Inflammatory macrophage treated with lipopolysaccharide for 1 hour (primary cell): ENCODE measurements around the gene PFAS.
"Not testable (repeated sequence)": the region's sequence is repeated elsewhere in the genome, so short reads cannot be mapped to it uniquely, and the experiment has no call there.

Experiments used
- DNase-seq, 2 donors: peaks; one replicate each; pipeline ENCODE4 v3.0.0-alpha.2; 2020 to 2022

The PFAS gene, protein sequence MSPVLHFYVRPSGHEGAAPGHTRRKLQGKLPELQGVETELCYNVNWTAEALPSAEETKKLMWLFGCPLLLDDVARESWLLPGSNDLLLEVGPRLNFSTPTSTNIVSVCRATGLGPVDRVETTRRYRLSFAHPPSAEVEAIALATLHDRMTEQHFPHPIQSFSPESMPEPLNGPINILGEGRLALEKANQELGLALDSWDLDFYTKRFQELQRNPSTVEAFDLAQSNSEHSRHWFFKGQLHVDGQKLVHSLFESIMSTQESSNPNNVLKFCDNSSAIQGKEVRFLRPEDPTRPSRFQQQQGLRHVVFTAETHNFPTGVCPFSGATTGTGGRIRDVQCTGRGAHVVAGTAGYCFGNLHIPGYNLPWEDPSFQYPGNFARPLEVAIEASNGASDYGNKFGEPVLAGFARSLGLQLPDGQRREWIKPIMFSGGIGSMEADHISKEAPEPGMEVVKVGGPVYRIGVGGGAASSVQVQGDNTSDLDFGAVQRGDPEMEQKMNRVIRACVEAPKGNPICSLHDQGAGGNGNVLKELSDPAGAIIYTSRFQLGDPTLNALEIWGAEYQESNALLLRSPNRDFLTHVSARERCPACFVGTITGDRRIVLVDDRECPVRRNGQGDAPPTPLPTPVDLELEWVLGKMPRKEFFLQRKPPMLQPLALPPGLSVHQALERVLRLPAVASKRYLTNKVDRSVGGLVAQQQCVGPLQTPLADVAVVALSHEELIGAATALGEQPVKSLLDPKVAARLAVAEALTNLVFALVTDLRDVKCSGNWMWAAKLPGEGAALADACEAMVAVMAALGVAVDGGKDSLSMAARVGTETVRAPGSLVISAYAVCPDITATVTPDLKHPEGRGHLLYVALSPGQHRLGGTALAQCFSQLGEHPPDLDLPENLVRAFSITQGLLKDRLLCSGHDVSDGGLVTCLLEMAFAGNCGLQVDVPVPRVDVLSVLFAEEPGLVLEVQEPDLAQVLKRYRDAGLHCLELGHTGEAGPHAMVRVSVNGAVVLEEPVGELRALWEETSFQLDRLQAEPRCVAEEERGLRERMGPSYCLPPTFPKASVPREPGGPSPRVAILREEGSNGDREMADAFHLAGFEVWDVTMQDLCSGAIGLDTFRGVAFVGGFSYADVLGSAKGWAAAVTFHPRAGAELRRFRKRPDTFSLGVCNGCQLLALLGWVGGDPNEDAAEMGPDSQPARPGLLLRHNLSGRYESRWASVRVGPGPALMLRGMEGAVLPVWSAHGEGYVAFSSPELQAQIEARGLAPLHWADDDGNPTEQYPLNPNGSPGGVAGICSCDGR (N-terminal part only)

DNA sequence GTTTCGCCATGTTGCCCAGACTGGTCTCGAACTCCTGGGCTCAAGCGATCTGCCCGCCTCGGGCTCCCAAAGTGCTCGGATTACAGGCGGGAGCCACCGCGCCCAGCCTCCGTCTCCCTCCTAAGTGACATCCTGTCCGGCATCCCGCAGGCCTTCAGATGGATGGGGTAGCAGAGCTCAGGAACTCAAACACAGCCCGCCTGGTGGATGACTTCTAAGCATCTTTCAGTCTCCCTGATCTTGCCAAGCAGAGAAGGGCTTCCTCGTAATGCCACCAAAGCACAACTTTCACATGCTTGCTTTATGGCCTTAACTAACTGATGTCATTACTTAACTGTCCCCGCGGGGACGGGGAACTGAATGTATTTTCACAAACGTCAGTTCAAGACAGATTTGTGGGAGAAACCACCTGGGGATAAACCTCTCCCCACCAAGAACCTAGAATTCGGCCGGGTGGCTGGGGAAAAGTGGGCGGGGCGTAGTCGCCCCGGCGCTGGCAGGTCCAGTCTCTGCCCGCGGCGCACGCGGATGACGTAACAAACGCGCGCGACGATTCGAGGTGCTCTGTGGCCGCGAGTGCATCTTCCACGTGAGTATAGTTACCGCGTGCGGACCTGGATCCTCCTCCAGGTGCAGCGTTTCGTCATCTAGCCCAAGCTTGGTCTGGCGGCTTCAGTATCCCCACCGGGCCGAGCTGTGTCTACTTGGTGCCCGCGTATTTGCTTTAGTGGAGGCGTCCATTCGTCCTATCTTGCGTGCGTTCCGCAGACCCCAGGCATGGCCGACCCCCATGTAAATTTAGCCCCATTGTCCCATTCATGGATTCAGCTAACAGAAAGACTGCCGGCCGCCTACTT, at the start of gene PFAS:
Gene PFAS, plus strand, starts transcription at position 539 of the 857 bp plus-strand sequence. CDS start 4,649 bp downstream, outside the sequence.
- DNase-seq = peak; percentile 86 to 98

DNA sequence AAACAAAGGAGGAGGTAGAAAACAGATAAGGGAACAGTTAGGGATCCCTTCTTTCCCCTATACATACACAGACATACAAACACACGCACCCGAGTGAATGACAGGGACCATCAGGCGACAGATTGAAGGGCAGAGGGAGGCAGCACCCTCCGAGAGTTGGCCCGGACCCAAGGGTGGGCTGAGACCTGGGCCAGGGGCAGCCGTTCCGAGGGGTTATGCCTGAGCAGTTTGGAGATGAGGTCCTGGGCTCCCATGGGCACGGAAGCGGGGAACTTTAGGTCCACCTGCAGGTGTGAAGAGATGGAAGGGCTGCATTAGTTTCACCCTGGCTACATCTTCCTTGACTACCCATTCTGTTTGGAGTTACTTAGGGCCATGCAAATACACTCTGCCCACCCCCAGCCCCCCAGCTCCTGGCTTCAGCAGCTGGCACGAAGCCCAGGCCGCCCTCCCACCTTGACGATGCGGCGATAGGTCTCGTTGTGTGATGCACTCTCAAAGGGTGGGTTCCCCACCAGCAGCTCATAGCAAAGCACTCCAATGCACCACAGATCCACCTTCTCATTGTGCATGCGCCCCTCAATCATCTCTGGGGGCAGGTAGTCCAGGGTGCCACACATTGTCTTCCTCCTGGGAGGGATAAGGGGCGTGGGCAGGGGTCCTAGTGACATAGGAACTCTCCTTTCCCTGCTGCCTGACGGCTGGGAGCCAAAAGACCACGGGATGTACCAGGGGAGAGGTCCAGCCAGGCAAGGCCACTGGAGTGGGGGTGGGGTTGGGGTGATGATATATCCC, 44.1 kb upstream of the PFAS start:
- no peak for DNase-seq

DNA sequence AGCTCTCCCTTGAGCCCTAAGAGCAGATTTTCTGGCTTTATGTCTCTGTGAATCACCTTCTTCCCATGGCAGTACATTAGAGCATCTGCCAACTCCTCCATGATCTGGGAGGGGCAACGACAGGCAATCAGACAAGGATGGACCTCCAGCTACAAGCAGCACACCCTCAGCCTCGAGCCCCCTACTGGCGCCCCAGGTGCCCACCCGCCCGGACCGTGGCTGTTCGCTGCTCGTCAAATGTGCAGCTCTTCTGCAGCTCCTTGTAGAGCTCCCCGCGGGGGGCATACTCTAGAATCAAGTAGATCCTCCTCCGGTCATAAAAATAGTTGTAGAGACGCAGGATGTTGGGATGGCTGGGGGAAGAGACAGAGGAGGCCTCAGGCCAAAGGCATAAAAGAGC, 42.6 kb upstream of the PFAS start:
- DNase-seq = no peak

DNA sequence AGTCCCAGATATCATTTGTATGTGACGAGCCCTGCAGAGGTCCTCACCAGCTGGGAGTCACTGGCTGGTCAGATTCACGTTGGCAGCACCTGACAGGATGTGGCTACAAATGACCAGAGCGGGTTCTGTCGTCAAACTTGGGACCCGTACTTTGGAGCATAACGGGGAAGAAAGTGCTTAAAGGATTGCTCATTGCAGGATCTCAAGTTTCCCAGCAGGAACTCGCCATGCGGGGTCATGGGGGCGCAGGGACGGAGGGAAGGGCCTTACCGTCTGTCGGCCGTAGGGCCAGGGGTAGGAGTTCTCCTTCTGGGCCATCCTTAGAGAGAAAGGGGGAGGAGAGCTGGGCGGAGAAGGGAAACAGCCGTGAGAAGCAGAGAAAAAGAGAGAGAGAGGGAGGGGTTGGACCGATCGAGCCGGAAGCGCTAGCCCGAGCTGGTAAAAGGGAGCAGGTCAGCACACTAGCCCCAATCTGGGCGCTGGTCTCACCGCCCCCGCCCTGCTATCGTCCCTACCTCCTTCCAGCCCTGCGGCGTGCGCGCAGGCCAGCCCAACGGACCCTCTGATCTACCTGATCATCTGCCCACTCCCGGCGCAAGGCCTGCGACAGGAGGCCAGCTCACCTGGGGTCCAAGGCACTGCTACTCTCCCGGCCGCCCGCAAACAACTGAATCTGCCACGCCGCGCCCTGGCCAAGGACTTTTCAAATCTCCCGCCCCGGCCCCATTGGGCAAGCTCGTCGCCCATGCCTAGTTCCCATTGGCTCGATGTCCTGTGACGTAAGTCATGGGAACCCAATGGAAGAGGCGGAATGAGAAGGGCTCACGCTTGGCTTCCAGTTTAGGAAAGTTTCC, 39.0 kb upstream of the PFAS start, which contains the start of gene AURKB:
Gene AURKB, minus strand, starts transcription at position 669 of the 854 bp plus-strand sequence. Its CDS starts 351 bp downstream, at position 318.
- peak; percentile 97 to 98 for DNase-seq

DNA sequence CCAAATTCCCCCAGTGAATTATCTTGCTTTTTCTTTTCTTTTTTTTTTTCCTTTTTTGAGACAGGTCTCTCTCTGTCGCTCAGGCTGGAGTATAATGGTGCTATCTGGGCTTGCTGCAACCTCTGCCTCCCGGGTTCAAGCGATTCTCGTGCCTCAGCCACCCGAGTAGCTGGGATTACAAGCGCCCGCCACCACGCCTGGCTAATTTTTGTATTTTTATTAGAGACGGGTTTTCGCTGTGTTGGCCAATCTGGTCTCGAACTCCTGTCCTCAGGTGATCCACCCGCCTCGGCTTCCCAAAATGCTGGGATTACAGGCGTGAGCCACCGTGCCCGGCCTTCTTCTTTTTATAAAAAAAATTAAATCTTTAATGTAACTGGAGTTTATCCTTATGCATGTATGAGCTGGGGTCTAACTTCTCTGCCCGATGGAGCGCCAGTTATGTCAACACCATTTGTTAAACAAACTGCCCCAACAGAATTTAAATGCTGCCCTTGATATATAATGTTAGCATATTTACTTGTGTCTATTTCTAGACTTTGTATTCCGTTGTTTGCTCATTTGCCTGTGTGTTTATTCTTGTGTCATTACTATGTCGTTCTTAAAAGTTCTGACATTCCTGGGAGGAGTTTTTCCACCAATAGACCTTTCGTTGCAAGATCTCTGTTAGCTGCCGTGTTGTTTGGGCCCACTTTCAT, 38.2 kb upstream of the PFAS start:
- DNase-seq = no peak

DNA sequence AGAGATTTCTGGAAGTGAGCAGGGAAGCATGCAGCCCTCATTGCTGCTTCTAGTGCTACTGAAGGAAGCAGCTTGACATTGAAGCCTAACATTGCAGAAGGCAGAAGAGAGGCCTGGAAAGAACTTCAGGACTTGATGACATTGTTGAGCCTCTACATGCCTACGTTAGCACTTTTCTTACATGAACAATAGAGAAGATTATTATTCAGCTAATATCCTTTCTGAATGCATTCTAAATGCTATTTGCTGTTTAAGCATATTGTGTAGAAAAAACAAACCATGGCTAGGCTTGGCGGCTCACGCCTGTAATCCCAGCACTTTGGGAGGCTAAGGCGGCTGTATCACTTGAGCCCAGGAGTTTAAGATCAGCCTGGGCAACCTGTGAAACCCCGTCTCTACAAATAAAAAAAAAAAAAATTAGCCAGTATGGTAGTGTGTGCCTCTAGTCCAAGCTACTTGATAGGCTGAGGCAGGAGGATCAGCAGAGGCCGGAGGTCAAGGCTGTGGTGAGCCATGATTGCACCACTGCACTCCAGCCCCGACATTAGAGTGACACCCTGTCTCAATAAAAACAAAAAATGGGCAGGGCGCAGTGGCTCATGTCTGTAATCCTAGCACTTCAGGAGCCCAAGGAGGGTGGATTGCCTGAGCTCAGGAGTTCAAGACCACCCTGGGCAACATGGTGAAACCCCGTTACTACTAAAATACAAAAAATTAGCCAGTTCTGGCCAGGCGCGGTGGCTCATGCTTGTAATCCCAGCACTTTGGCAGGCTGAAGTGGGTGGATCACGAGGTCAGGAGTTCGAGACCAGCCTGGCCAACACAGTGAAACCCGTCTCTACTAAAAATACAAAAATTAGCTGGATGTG, 36.5 kb upstream of the PFAS start:
- DNase-seq = no peak

DNA sequence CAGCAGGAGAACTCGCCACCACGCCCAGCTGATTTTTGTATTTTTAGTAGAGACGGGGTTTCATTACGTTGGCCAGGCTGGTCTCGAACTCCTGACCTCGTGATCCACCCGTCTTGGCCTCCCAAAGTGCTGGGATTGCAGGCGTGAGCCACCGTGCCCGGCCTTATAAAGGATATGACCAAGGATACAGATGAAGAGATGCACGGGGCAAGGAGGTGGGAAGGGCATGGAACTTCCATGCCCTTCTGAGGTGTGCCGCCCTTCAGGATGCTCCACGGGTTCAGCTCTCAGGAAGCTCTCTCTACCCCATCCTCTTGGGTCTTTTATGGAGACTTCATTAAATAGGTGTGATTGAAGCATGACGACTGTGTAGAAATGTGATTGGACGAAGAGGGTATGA, 35.1 kb upstream of the PFAS start:
- DNase-seq = not testable (repeated sequence)

DNA sequence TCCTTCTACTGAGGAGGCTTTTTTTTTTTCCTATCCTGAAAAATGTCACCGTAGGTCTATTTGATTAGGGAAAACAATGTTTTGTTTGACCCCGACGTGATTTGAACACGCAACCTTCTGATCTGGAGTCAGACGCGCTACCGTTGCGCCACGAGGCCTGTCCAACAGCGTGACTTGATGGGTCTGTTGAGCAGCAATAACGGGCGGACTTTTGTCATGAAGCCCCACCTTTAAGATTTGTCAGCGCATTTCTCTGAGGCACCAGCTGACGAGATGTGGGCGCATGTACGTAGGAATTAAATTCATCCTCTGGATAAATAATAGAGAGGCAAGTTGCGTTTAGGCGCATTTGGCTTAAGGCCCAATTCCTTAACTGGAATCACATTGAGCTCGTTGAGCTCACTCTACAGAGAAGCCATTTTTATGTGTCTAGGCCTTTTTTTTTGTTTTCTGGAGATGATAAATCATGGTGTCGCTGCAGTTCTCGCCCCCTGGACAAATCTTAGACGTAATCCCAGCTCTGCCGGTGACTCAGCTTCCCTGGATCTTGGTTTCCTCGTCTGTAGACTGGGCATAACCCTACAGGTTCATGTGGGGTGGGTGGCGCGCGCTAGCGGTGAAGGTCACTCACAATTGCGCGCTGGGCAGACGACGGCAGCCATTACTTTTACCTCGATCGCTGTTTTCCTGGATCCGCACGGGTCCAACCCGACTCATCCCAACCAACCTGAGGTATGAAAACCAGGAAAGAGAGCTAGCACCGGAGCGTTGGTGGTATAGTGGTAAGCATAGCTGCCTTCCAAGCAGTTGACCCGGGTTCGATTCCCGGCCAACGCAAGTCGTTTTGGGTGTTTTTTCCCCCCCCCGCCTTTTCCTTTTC, 28.1 kb upstream of the PFAS start:
- peak; percentile 88 to 97 for DNase-seq

DNA sequence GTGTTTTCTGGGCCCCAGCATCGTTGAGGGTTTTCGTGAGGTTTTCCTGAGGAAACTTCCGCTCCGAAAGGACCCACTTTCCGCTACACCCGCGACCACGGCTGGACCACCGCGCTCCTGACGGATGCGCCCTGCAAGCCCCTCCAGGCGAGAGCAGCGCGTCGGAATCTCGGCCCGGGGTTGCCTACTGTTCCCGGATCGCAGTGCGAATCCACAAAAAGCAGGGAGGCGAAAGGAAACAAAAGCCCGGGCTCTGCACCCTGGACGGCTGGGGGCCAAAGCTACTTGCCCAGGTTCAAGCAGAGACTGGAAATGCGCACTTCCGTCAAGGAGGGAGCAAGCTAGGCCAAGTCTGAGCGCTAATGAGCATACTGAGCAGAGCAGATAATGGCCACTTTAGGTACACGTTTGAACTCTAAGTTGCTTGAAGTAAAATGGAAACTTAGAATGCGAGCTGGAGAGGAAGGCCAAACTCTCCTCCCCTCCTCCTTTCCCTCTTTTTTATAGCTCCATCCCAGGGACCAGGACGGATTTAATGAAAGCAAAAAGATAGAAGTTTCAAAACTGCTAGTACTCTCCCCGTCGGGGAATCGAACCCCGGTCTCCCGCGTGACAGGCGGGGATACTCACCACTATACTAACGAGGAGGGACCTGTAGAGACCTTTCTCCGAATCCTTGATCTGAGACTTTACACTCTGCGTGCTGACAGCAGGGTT, 27.3 kb upstream of the PFAS start:
- peak; percentile 81 to 96 for DNase-seq

DNA sequence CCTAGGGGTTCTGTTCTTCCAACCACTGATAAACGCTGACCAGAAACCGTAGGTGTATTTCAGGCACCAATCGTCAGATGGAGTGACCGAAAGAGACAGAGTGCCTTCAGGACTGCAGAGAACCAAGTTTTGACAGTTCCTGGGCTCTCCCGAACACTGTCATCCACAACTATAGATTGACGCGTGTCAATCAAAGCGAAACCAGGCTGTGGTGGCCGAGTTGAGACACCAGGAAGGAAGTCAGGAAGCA, 26.8 kb upstream of the PFAS start:
- peak; percentile 73 to 83 for DNase-seq

DNA sequence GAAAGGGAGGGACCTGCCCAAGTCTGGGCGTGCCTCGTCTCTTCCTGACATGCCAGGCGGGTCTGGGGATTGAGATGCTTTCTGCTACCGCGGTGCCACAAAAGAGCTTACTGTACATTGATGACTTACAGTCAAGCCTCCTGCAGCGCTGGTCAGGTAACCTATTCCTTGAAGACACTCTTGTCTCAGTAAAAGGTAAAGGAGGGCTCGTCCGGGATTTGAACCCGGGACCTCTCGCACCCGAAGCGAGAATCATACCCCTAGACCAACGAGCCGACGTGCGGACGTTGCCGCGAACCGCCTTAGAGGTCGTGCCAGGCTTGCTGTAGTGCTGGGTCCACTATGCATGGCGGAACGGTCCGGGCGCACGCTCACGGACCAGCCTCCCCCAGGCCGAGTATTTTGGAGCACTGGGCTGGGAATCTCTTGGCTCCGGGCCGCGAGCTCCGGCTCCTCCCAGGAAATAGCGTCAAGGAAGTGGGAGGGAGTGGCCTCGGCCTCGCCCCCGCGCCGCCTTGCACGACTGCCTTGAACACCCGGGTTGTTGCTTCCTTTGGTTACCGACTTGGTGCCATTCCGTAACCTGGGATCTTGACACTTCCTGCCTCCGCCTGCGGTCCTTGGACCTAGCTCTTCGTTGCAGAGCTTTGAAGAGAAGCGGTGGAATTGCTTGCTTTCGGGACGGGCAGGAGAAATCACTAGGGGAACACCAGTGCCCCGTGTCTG, 26.3 kb upstream of the PFAS start:
- peak; percentile 89 to 90 for DNase-seq

DNA sequence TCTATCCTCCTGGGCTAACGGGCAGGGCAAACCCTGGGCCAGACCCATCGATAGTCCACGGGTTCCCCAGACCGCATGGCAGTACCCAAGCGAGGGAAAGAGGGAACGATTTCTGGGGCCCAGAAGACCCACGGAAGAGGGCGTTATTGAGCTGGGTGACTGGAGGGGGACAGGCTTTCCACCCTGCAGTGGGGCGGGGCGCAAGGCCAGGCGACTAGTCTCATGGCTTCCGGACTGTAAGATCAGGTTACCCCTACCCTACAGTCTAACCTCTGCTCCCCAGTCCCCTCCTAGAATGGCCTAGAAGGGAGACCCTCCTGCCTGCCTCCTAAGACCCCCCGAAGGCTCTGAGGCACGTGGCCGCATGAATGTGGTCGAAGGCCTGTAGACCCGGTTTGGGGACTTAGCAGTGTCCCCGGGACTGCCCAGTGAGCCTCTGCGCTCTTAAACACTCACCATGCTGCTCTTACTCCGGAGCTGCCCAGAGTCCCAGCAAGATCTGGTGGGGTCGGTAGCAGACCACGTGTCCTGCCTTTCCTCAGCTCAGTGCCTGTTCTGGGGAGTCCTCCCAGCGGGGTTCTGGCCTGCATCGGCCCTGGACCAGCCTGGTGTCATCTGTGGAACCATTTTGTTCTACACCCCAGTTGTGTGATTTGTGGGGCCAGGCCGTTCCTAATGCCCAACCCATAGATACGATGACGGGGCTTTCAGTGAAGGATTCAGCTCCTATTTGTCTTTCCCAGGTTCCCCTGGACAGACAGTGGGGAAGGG, 25.5 kb upstream of the PFAS start:
- peak; percentile 42 to 47 for DNase-seq

DNA sequence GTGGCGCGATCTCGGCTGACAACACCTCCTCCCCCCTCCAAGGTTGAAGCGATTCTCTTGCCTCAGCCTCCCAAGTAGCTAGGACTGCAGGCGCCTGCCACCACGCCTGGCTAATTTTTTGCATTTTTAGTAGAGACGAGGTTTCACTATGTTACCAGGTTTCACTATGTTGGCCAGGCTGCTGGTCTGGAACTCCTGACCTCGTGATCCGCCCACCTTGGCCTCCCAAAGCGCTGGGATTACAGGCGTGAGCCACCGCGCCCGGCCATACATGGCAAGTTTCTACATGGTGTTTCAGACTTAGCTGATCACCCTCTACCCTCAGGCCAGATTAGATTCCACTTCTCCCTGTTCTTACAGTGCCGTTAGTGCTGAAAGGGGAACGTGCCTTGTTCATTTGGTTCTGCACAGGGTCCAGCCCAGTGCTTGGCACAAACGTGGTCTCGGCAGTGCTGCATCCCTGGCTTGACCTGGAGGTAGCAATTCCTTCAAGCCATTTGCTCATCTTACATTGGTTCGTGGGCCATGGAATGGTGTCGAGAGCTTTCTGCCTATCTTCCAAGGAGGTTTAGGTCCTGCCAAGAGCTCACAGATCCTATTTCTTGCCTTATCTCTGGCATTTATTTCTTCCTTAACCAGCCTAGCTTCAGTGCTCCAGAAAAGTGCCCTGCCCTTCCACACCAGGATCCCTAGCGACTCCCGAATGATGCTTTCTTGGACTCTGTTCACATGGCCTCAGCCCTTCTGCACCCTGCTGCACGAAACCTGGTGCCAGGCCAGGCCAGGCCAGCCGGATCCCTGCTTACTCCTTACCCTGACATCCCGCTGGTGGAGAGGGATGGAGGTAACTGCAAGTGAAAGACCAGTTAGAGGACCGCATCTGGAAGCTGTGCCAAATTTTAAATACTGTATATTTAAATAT, 23.9 kb upstream of the PFAS start:
- no peak for DNase-seq
